ENCODE results near the gene EVI5.
"Not testable (repeated sequence)": the region's sequence is repeated elsewhere in the genome, so short reads cannot be mapped to it uniquely, and the experiment has no call there.

DNA sequence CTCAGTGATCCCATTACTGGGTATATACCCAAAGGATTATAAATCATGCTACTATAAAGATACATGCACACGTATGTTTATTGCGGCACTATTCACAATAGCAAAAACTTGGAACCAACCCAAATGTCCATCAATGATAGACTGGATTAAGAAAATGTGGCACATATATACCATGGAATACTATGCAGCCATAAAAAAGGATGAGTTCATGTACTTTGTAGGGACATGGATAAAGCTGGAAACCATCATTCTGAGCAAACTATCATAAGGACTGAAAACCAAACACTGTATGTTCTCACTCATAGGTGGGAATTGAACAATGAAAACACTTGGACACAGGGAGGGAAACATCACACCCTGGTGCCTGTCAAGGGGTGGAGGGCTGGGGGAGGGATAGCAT lies 63.8 kb downstream of the EVI5 start:
- TF ChIP-seq CTCF, POLR2A (IDR thresholded peaks at IDR 0.05): not testable (repeated sequence)

All from adrenal gland (tissue), 5 donors.